NCI-H1092 treated with DMSO at 0.1 percent for 48 hours (cell line): ENCODE results near the gene ESYT1.
A peak's percentile ranks its signal among the peaks of the same experiment; 100 is the strongest.

Experiments used
- DNase-seq: peaks from one replicate; lab custom pipeline; 2025; lab: John Stamatoyannopoulos, UW

ESYT1 gene

DNA sequence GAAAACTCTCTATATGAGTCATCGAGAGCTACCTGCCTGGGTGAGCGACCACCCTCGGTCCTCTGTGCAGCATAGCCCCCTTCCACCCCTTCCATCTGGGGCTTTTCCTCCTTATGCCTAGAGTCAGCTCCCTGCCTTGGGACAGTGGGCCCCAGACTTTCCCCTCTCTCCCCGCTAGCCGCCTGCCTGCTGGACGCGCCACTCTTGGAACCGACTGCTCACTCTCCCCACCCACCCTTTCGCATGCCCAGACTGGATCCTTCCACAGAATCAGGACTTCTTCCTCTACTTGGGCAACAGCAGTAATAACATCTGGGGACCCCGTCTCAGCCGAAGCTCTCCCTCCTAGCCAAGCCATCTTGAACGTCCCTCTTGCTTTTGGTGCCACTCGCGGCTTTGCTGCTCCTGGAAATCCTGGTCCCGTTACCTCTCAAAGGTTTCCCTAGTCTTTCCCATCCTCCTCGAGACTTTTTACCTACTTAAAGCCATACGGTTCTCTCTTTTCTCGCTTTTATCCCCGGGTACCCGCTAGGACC is 671 bp downstream of the ESYT1 start:
- no peak for DNase-seq

DNA sequence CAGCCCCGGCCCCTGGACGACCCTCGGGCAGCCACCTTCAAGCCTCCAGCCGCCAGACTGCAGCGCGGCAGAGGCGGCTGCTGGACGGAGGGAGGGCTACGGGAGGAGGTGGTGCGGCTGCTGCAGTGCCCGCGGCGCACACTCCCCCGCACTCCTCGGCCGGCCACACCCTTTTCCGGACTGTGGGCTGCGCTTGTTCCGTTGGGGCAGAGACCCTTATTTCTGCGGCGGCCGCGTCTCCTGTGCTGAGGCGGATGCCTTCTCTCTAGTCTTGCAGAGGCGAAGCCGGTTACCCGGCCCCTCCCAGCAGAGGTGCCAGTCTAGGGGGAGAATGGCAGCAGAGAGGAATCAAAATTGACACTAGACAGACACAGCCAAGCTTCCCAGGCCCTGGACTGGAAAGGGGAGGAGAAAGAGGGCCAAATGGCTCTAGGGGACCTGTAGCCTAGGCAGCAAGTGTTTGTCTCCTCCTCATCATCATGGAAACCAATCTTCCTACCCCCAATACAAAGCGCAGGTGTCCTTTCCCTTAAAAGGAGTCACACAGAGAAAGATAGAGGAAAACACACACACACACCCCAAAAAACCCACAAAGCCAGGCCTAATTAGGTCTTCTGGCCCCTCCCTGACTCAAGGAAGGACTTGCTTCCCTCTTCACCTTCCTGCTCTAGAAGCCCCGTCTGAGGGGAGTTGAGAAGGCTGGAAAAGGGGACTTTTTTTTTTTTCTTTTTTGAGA is 1.3 kb downstream of the ESYT1 start:
- DNase-seq = peak; percentile 34

DNA sequence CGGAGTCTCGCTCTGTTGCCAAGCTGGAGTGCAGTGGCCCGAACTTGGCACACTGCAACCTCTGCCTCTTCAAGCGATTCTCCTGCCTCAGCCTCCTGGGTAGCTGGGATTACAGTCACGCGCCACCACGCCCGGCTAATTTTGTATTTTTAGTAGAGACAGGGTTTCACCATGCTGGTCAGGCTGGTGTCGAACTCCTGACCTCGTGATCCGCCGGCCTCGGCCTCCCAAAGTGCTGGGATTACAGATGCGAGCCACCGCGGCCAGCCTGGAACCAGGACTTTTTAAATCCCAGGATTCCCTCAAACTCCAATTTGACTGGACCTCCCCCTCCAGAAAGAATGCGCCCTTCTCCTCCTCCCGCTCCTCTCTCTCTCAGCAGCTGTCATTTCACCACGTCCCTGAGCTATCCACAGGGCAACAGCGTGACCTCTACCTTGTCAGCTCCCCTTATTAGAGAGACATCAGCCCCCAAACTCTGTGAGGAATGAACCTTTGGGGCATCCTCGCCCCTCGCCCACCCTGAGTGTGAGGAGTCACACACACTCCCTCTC is 2.0 kb downstream of the ESYT1 start:
- DNase-seq = no peak

DNA sequence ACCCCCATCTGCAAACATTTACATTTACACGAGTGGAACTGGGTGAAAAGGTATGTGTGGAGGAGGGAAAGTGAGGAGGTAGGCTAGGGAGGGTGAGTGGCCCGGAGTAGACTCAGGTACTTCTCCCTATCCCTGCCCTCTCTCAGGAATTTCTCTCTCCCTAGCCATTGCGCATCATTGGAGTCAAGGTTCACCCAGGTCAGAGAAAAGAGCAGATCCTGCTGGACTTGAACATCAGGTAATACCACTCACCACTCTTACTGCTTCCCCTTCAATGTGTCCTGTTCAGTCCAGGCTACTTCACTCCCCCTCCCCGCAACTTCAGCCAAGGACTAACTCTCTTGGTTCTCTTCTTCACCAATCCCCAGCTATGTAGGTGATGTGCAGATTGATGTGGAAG is 2.8 kb downstream of the ESYT1 start:
- DNase-seq = no peak

DNA sequence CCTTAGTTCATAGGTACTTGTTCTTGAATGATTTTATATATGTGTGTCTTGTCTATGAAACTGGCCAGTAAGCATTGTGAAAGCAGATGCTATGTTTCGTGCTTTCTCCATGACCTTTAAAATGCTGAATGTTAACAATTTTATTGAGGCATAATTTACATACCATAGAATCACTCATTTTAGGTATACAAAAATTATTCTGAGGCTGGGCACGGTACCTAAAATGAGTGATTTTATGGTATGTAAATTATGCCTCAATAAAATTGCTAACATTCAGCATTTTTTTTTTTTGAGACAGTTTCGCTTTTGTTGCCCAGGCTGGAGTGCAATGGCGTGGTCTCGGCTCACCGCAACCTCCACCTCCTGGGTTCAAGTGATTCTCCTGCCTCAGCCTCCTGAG is 6.8 kb downstream of the ESYT1 start:
- no peak for DNase-seq

DNA sequence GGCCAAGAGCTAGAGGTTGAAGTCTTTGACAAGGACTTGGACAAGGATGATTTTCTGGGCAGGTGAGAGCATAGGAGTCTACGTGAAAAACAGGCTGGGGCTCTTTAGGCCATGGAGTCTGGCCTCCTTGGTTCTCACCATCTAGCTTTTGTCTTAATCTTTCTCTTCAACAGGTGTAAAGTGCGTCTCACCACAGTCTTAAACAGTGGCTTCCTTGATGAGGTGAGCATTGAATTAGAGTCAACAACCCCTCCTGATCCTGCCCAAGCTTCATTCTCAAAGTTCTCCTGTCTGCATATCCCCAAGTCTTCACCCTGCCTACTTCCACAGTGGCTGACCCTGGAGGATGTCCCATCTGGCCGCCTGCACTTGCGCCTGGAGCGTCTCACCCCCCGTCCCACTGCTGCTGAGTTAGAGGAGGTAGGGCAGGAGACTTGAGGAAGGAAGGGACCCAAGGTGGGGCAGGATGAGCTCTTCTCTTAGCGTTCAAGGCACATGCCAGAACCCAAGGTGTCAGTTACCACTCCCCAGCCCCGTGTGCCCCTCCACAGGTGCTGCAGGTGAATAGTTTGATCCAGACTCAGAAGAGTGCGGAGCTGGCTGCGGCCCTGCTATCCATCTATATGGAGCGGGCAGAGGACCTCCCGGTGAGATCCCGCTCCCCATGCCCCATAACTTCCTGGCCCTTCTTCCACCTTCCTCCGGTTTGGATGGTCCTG is 9.9 kb downstream of the ESYT1 start:
- DNase-seq = no peak

DNA sequence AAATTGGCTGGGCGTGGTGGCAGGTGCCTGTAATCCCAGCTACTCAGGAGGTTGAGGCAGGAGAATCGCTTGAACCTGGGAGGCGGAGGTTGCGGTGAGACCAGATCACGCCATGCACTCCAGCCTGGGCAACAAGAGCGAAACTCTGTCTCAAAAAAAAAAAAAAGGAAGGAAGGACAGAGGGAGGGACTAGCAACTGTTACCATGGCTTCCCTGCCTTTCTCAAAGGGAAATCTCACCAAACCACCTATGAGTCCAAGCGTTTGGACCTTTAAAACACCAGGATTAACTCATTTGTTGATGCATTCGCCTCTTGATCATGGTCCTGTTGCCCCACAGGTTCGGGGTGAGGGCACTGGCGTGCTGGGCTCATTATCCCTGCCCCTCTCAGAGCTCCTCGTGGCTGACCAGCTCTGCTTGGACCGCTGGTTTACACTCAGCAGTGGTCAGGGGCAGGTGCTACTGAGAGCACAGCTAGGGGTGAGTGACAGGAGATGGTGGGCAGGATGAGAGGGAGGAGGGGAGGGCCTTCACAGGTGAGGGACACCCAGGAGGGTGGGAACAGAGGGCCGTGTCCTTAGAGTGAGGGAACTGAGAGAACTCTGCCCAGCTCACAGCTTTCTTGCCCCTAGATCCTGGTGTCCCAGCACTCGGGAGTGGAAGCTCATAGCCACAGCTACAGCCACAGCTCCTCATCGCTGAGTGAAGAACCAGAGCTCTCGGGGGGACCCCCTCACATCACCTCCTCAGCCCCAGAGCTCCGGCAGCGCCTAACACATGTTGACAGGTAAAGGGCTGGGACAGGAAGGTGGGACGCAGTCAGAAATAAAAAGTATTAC is 14.1 kb downstream of the ESYT1 start:
- no peak for DNase-seq

DNA sequence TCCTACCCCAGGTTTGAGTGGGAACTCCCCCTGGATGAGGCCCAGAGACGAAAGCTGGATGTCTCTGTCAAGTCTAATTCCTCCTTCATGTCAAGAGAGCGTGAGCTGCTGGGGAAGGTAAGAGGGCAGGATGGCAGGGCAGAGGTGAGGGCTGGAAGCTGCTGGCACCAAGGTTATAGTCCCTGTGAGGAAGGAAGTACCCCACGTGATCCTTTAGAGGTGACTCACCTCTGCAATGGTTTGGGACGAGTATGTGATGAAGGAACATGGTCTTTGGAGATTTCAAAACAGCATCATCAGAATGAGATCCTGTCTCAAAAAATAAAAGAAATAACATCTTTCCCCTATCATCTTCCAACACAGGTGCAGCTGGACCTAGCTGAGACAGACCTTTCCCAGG is 15.2 kb downstream of the ESYT1 start:
- DNase-seq = no peak

DNA sequence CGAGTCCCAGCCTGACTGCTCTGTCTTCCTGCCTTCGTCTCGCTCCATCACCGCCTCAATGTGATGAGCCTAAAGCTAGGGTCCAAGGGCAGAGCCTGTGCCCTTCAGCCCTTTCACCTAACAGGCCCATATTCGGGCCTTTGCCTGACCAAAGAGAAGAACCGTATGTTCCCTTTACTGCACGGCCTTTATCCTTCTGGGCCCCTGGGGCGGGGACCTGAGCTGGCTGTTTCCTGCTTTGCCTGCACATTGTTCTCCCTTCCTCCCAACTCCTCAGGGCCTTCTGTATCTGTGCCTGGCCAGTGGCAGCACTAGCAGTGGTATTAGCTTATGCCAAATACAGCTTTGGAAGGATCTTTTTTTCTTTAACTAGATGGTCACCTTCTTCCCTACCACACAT is 15.8 kb downstream of the ESYT1 start:
- DNase-seq = no peak

DNA sequence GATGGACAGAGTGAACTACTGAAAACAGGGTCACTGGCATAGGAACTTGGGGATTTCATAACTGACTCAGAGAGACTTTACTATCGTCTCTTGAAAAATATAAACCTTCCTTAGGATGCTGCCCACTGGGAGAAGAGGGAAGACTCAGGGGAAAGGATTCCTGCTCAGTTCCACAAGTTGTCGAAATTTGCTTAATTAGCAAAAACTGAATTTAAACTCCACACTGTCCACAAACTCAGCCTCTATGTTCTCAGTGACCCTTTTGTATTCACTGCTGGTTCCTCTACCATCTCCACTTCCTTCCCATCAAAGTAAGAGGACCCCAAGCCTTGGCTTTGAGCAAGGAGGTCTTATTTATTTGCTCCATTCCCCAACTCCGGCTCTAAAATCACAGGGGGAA is 17.1 kb downstream of the ESYT1 start:
- no peak for DNase-seq

DNA sequence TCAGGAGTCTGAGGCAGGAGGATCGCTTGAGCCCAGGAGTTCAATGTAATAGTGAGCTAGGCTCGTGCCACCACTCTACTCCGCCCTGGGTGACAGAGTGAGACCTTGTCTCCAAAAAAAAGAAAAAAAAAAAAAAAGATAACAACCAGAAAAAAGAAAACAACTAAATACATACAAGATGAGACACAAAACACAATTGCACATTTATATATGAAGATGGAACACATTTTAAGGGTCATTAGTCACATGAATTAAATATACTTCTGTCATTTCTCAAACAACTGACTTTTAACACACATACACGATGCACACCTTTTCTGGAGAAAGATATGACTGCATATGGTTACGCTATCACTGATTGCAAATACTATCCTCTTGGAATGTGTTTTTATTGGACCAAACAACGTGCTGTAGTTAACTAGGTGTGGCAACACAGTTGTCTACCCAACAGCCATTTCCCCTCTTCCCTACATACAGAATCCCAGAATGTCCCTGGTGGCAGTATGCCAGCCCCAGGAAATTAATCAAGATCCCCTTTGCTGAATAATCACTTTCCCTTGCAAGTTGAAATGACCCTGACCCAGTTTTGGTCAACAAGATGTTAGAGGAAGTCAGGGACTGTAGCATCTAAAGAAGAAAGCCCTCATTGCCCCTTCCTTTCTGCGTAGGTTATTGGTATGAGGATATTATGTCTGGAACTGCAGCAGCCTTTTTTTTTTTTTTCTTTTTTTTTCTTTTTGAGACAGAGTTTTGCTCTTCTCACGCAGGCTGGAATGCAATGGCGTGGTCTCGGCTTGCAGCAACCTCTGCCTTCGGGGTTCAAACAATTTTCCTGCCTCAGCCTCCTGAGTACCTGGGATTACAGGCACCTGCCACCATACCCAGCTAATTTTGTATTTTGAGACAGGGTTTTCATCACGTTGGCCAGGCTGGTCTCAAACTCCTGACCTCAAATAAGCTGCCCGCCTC is 18.7 kb downstream of the ESYT1 start:
- no peak for DNase-seq

DNA sequence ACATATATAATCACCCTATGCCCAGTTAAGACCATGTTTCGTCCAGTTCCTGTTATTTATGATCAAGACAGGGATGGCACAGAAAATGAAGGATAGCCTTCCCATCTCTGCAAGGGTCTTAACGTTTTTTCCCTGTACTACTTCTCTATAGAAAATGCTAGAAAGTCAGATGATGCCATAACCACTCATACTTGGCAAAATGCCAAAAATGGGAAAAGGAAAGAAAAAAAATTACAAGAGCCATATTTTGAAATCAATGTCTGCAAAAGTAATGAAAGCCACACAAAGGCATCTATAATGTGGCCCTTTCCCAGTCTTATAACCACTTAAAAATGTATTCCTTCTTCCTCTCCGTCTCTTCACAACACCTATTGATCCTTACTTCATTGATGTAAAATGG is 22.5 kb downstream of the ESYT1 start:
- no peak for DNase-seq

DNA sequence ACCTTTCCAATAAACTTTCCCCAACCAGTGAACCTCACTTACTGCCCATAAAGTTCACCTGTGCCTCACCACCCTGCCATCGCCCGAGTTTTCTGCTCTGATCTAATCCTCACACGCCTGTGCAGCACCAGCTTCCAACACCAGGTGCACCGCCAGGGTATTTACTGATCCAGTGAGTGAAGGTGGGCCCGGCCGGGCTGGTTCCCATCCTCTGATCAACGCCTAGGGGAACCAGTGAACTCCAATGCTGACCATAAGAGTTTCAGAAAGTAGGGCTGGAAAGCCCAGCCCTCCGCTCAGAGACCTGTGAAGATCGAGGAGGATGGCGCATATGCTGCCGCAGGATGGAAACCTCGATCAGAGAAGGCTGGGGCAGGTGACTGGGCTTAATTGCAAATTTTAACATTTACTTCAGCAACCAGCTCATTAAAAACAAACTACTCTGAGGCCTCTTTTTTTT is 23.6 kb downstream of the ESYT1 start:
- DNase-seq = peak; percentile 56

DNA sequence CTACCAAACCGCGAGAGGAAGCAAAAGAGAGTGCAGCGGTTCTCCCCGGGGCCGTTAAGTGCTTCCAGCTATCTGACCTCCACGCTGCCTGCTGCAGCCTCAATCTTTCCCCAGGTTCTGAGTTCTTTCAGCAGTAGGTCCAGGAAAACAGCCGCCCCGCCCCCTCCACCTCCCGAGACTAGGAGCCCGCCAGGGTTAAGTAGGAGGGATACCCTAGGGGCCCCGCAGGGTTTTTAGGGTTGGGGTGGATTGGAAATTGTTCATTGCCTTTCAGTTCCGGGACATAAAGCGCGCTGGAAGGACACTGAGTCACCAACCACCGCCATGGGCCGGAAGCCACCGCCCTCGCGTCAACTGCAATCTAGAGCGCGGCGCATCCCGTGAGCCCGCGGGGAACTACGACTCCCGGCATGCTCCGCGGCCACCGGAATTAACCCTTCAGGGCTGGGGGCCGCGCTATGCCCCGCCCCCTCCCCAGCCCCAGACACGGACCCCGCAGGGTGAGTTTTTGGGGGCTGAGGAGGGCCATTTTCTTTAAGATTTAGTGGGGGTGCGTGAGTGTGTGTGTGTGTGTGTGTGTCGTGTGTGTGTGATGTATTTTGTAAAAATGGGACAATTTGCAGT is 24.2 kb downstream of the ESYT1 start, which contains the start of gene MYL6B:
Gene MYL6B (plus strand): TSS at position 456 of the 624 bp plus-strand sequence. CDS start 1,332 bp downstream, outside the sequence.
- peak; percentile 72 for DNase-seq

DNA sequence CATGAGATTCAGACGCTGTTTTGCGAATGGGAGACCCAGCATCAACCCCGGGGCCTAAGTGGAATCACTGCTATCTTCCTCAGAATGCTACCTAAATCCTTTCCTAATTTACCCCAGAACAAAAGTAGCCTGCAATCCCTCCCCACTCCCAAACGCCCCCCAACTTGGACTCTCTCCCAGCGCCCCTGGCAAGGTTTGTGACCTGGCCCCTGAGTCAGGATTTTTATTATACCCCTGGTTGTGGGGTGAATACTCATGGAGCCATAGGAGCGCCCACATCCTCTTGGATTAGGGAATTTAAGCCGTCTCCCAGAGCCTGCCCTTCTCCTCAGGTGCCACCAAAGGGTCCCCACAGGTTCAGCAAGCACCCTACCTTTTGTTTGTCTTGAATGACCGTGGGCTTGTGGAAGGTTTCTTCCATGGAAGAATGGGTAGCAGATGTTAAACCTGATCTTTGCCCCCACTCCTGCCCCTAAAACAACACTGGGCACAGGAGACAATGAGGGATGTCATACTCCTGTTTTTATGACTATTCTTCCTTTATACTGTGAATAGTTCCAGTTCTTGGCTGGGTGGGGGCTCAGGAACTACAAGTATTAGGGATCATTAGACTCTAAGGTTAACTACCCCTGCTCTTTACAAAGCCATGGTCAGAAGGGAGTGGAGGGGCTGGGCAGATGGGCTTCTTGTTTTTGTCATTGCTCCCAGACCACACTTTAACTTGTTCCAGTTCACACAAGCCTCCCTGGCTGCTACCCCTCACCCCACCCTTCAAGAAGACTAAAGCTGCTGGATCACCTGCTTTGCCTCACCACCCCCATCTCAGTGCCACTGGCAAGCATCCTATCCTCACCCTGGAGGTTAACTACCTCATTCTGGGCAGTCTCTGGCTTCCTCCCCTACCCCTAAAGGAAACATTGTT is 24.9 kb downstream of the ESYT1 start:
- no peak for DNase-seq

DNA sequence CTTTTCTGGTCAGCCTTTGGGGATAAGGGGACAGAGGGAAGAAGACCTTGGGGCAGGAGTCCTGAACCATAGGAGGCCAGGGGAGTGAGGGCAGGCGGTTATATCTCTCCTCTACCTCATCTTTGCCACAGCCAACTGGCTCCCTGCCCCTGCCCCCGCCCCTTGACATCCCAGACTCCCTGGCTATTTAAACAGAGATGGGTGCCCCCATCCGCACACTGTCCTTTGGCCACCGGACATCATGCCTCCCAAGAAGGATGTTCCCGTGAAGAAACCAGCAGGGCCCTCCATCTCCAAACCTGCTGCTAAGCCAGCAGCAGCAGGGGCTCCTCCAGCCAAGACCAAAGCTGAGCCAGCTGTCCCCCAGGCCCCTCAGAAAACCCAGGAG is 25.6 kb downstream of the ESYT1 start:
- no peak for DNase-seq

DNA sequence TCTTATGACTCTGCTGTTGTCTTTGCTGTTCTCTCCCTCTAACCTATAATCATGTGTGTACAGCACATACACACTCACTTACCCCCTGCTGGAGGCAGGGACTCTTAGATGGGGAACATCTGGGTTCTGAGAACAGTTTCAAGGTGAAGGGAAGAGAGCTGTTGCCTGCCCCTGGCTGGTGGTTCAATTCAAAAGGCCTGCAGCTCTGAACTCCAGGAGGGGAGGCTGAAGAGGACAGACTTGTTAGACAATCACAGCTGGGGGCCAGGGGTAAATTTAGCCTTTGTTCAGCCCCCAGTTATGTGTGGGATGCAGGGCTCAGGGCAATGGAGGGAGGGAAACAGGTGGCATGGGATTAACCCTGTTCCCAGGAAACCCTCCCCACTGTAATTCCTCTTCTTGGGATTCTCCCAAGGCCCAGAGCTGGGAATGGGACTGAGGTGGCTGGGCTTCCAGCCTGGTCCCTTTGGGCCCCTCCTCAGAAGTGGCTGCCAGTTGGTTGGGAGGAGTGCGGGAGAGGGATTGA is 26.2 kb downstream of the ESYT1 start:
- no peak for DNase-seq

DNA sequence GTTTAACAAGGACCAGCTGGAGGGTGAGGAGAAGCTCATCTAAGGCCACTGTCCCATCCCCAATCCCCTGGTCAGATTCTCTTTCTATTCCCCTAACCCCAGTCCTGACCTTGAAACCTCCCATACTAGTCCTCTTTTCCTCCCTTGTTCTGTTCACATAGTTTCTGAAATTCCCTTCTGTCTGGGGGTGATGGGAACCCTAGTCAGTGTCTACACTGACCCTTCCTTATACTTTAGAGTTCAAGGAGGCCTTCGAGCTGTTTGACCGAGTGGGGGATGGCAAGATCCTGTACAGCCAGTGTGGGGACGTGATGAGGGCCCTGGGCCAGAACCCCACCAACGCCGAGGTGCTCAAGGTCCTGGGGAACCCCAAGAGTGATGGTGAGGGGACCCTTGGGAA is 26.8 kb downstream of the ESYT1 start:
- no peak for DNase-seq

DNA sequence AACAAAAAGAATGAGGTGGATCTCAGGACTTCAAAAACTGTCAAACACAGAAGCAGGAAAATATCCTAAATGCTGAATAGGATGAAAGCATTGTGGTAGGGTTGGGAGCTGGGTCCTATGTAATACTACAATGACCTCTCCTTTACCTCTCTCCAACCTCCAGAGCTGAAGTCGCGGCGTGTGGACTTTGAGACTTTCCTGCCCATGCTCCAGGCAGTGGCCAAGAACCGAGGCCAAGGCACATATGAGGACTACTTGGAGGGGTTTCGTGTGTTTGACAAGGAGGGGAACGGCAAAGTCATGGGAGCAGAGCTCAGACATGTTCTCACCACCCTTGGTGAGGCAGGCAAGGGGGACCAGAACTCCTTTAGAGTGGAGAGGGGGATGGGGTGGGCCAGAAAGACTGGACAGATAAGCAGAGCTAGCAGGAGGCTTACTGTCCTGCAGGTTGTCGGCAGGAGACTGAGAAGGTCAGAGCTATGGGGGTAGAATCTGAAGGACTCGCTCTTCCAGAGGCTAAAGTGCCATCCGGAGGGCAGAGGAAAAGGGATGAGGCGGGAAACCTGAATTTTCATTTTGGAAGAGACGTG is 27.3 kb downstream of the ESYT1 start:
- DNase-seq = no peak
